HG03520 (cell line): Measurements from ENCODE around the gene UBTD1.
"Not testable (repeated sequence)": the region's sequence is repeated elsewhere in the genome, so short reads cannot be mapped to it uniquely, and the experiment has no call there.

Experiments used
- ATAC-seq: cut with Tn5 transposase; IDR thresholded peaks from one replicate; pipeline ENCODE4 v1.9.1; 2021; ENCODE audit warnings: mild to moderate bottlenecking, moderate library complexity; ENCODE audit not compliant: unreplicated experiment

Gene UBTD1, protein sequence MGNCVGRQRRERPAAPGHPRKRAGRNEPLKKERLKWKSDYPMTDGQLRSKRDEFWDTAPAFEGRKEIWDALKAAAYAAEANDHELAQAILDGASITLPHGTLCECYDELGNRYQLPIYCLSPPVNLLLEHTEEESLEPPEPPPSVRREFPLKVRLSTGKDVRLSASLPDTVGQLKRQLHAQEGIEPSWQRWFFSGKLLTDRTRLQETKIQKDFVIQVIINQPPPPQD

GRCh38 chr10:97498841-97499560, at the start of gene UBTD1:
Gene UBTD1 (plus strand): TSS chr10:97498924. CDS start chr10:97499204, 280 bp downstream.
- peak; percentile 0 for ATAC-seq

DNA sequence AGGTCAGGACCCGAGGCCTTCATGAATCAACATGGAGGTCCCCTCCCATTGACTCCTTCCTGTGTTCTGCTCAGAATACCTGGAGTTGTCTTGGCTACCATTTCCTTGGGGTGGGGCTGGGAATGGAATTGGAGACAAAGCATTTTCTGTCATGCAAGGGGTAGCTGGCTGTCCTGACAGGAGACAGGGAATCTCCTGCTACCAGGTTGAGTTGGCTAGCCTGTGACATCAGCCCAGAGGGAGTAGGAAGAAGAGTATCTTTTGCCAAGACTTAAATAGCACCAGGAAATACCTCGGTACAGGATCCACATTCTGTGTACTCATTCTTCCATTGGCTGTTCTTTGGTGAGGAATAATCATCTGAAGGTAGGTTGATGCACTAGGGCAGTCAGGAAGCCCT, 47.9 kb upstream of the UBTD1 start:
- no peak for ATAC-seq

DNA sequence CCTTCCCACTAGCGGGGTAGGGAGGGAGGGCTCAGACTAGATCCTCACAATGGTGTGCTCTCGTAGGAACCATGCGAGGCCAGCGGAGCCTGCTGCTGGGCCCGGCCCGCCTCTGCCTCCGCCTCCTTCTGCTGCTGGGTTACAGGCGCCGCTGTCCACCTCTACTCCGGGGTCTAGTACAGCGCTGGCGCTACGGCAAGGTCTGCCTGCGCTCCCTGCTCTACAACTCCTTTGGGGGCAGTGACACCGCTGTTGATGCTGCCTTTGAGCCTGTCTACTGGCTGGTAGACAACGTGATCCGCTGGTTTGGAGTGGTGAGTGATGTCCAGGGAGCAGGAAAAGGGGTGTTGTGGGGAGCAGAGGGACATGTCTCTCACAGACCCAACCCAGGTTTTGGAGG, 47.1 kb upstream of the UBTD1 start:
- no peak for ATAC-seq

- ATAC-seq = no peak
Measured at GRCh38 chr10:97452352-97452751, 46.4 kb upstream of the UBTD1 start.

DNA sequence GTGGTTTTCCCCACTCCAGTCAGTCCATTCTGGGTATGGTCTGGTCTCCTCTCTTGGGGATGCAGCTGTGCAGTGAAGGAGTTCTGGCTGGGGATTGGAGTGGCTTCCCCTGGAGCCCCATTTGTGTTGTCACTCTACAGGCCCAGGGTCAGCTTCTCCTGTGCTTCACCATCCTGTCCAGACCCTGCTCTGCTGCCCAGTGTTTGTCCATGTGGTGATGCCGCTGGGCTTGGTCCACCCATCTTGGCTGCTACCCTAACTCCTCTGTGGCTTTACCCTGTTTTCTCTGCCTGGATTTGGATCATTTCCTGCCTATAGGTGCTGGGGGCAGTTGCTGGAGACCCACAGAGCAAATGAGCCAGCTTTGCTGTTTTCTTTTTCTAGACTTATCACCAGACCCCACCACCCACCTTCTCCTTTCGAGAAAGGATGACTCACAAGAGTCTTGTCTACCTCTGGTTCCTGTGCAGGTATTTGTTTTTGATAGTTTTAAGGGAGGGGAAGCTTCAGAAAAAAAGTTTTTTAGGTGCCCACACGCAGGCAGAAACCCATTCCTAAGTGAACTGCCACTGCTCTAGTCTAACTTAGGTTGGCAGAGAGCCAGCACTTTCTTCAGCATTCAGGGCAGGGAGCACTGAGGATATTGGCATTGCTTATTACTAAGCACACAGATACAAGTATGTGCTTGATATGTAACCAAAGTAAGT, 44.2 kb upstream of the UBTD1 start:
- no peak for ATAC-seq

- no peak for ATAC-seq
Measured at GRCh38 chr10:97456034-97456685, 42.6 kb upstream of the UBTD1 start.

GRCh38 chr10:97456686-97457065, 42.0 kb upstream of the UBTD1 start:
- ATAC-seq = no peak

GRCh38 chr10:97459111-97459510, 39.6 kb upstream of the UBTD1 start:
- ATAC-seq = no peak

DNA sequence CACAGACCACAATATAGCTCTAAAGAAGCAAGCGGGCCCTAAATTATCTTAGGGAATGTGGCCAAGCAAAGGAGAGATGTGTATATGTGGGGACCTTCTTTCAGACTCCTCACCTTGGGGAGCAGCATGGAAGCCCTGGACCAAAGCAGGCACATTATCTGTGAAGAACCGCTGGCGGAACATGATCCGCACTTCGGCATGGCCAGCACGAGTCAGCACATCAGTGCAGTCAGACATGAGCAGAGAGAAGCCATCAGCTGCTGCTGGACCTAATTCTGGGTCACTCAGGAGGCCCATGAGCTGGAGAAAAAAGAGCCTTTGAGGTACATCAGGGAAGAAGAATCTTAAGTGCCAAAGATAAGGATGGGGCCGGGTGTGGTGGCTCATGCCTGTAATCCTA, 38.8 kb upstream of the UBTD1 start:
- no peak for ATAC-seq

DNA sequence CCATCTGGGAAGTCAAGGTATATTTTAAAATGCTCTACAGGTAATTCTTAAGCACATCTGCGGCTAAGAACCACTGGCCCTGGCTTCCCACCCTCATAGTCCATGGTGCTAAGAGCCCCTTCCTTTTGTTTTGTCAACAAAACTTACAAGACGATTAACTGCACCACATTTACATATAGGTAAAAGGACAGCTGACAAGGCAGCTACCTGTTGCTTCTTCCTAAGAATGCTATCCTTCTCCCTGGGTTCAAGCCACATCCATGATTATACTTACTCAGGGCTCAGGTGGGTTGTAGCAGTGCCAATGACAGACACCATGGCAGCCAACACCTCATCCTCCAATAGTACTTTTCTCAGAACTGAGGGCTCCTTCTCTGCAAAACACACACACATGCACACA, 36.4 kb upstream of the UBTD1 start:
- no peak for ATAC-seq

GRCh38 chr10:97463363-97464132, 35.2 kb upstream of the UBTD1 start:
- no peak for ATAC-seq

GRCh38 chr10:97464226-97464625, 34.5 kb upstream of the UBTD1 start:
- ATAC-seq = no peak

DNA sequence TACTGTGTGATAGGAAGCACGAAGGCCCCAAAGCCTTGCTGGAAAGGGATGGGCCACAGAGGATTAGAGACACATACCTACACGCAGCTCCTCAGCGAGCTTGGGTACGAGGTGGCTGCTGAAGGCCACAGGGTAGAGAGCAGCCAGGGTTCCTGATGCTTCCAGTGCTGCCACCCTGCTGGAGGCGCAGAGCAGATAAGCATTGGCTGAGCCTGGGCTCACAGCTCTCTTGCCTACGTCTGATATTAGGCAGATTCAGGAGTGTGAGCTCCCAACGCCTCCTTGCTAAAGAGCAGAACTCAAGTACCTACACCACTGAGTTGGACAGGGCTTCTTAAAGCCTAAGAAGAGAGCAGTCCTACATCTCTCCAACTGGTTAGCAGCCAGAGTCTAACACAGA, 32.7 kb upstream of the UBTD1 start:
- no peak for ATAC-seq

- ATAC-seq = no peak
Measured at GRCh38 chr10:97466755-97467154, 32.0 kb upstream of the UBTD1 start.

GRCh38 chr10:97468162-97468561, 30.6 kb upstream of the UBTD1 start:
- no peak for ATAC-seq

DNA sequence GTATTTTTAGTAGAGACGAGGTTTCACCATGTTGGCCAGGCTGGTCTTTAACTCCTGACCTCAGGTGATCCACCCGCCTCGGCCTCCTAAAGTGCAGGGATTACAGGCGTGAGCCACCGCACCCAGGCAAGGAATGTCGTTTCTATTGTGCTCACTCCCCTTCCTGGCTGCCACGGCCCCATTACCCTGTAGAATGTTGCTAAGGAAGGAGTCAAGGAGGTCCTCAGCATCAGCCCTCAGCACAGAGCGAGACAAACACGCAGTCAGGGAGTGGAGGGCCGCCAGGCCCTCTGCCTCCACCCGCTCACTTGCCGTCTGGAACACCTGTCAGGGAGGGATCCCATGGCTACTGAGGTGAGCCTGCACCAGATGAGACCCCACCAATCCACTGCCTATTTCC, 29.9 kb upstream of the UBTD1 start:
- not testable (repeated sequence) for ATAC-seq

GRCh38 chr10:97474918-97475317, 23.8 kb upstream of the UBTD1 start:
- no peak for ATAC-seq

DNA sequence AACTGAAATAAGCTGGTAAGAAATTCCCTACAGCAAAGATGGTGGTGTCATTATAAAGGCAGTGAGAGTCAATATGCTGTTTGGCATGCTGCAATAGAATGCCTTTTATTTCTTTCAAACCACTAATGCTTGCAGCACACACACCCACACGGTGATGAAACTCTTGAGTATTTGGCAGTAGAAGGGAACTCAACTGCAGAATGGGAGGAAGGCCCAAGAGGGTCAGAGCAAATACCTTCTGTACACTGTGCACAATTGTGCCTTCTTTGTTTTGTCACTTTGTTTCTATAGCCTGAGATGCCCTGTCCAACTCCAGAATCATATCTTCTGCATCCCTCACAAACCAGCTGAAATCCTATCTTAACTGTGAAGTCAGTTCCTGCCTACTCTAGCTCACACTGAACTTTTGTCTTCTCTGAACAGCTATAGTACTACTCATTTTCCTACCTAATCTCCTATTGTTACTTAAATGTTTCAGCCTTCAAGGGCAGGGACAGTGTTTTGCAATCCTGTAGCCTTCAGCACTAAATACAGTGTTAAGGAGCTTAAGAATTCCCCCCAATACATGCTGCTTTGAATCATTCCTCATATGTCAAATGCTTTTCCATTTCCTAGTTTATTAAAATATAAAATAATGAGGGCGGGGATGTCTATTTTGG, 22.7 kb upstream of the UBTD1 start:
- ATAC-seq = no peak

GRCh38 chr10:97479410-97479809, 19.3 kb upstream of the UBTD1 start:
- ATAC-seq = not testable (repeated sequence)

- ATAC-seq = no peak
Measured at GRCh38 chr10:97479939-97480338, 18.8 kb upstream of the UBTD1 start.
